Esophagus squamous epithelium (tissue), 5 donors: ENCODE measurements around the gene KIAA0930. TPM values are rescaled to one million over a fixed set of nuclear protein-coding genes. Genes with fewer than 3 reads are reported as not detected.

ENCODE experiments used
- DNase-seq: peaks from one replicate; lab custom pipeline; 2025; lab: John Stamatoyannopoulos, UW
- H3K27ac ChIP-seq, 4 donors: fragments of 200-600 bp; sonication (generic); one replicate each; pipeline ENCODE4 v1.5.1; 2016 to 2019; ENCODE audit warnings: mild to moderate bottlenecking in 1 of 4
- H3K27me3 ChIP-seq, 4 donors: fragments of 200-600 bp; sonication (generic); 1 replicate in 3 of 4; 2 replicates in 1 of 4; pipeline versions ENCODE4 v1.5.1 to v1.6.0; 2017 to 2021; ENCODE audit warnings: antibody characterized with exemption in 1 of 4
- H3K36me3 ChIP-seq, 3 donors: fragments of 200-600 bp; sonication (generic); one replicate each; pipeline ENCODE4 v1.5.1; 2016 to 2019
- H3K4me1 ChIP-seq, 3 donors: fragments of 200-600 bp; sonication (generic); one replicate each; pipeline ENCODE4 v1.5.1; 2017 to 2019
- H3K4me3 ChIP-seq, 4 donors: fragments of 200-600 bp; sonication (generic); 1 replicate in 3 of 4; 2 replicates in 1 of 4; pipeline ENCODE4 v1.5.1; 2016 to 2019; ENCODE audit warnings: mild to moderate bottlenecking in 2 of 4, moderate library complexity in 1 of 4
- H3K9me3 ChIP-seq, 3 donors: fragments of 200-600 bp; sonication (generic); one replicate each; pipeline ENCODE4 v1.5.1; 2016 to 2019
- CTCF ChIP-seq, 6 experiments: fragments of 450-650 bp in 4 of 6; fragments of 200-600 bp in 2 of 6; sonication (generic) in 2 of 6; IDR thresholded peaks; one replicate each; pipeline ENCODE4 v1.5.1; 2016 to 2019; ENCODE audit warnings: antibody characterized with exemption in 6 of 6, mild to moderate bottlenecking in 4 of 6, moderate library complexity in 4 of 6
- POLR2A ChIP-seq, 4 donors: fragments of 450-650 bp; IDR thresholded peaks; one replicate each; pipeline ENCODE4 v1.6.1; 2017; ENCODE audit warnings: antibody characterized with exemption in 4 of 4, mild to moderate bottlenecking in 4 of 4, moderate library complexity in 3 of 4
- WGBS, 2 donors: methylation state at CpG; one replicate each; pipeline ENCODE4 v1.1.5; 2018; 5-methylcytosine and 5-hydroxymethylcytosine counted together
- intact Hi-C: fragments of 100-400 bp; cut with DNase I; formaldehyde crosslinking; loops from one replicate; pipeline ENCODE4 v1.15.0; 2022
- total RNA-seq, 4 donors: library from RNA; depleted of rRNA; stranded (reverse); fragments of >200 nt; gene quantifications; one replicate each; pipeline ENCODE4 v1.1.0, GENCODE V29; 2016
- donor health status: DM: yes; HTN: yes; CAD: no.

Gene KIAA0930
- total RNA-seq, 4 donors from 2014 or later: 33.1 to 40.2 (median 38.1) TPM

GRCh38 chr22:45235101-45235777 is 5.5 kb downstream of the KIAA0930 start:
- no peak for DNase-seq
- peaks cover 0 to 31% (median 0%) of the 10 kb centered on the region in 3 donors for H3K36me3 ChIP-seq
- H3K4me1 ChIP-seq: peaks cover 14 to 88% (median 30%) of the 10 kb centered on the region in 3 donors
- intact Hi-C loops: no loop called here
- H3K9me3 ChIP-seq: no peaks in the 10 kb centered on the region
- 65 to 75% methylated on average over 13 of the region's 23 CpGs for WGBS, 2 donors
- H3K4me3 ChIP-seq: no peak overlapping the region
- H3K27me3 ChIP-seq: no peaks in the 10 kb centered on the region
- TF ChIP-seq CTCF (IDR thresholded peaks at IDR 0.05): no peak
- no peak for TF ChIP-seq POLR2A (IDR thresholded peaks at IDR 0.05)
- peak overlapping the region in 2 of 4 donors; percentile 3 to 38 for H3K27ac ChIP-seq

- peak overlapping the region in 1 of 4 donors; percentile 34 for H3K27ac ChIP-seq
- no peak for DNase-seq
- 77 to 83% methylated on average over 5 to 6 of the region's 10 CpGs for WGBS, 2 donors
- H3K27me3 ChIP-seq: no peaks in the 10 kb centered on the region
- H3K4me3 ChIP-seq: no peak overlapping the region
- TF ChIP-seq CTCF (IDR thresholded peaks at IDR 0.05) (no peak), POLR2A (IDR thresholded peaks at IDR 0.05) (no peak)
- intact Hi-C loops: no loop called here
- H3K9me3 ChIP-seq: no peaks in the 10 kb centered on the region
- H3K4me1 ChIP-seq: peaks cover 6 to 80% (median 17%) of the 10 kb centered on the region in 3 donors
- H3K36me3 ChIP-seq: peaks cover 0 to 31% (median 0%) of the 10 kb centered on the region in 3 donors
Observed at GRCh38 chr22:45233827-45234226, 6.9 kb downstream of the KIAA0930 start.

GRCh38 chr22:45233386-45233785 is 7.3 kb downstream of the KIAA0930 start:
- Histone ChIP-seq H3K27ac (no peak overlapping the region), H3K27me3 (no peaks in the 10 kb centered on the region), H3K4me1 (peaks cover 6 to 75% (median 13%) of the 10 kb centered on the region in 3 donors), H3K9me3 (no peaks in the 10 kb centered on the region), H3K4me3 (no peak overlapping the region), H3K36me3 (peaks cover 0 to 30% (median 0%) of the 10 kb centered on the region in 3 donors)
- TF ChIP-seq CTCF (IDR thresholded peaks at IDR 0.05) (no peak), POLR2A (IDR thresholded peaks at IDR 0.05) (no peak)
- intact Hi-C loops: no loop called here
- 82 to 83% methylated on average over 9 of the region's 10 CpGs for WGBS, 2 donors
- no peak for DNase-seq

- H3K9me3 ChIP-seq: no peaks in the 10 kb centered on the region
- DNase-seq: no peak
Observed at GRCh38 chr22:45231293-45231692, 9.4 kb downstream of the KIAA0930 start.

More at GRCh38 chr22:45231293-45231692, 9.4 kb downstream of the KIAA0930 start:
- H3K27me3 ChIP-seq: no peaks in the 10 kb centered on the region
- no peak for TF ChIP-seq CTCF (IDR thresholded peaks at IDR 0.05)
- TF ChIP-seq POLR2A (IDR thresholded peaks at IDR 0.05): no peak
- peak overlapping the region in 3 of 4 donors; percentile 1 to 41 (median 37) for H3K27ac ChIP-seq
- intact Hi-C loops: no loop called here
- no peak overlapping the region for H3K4me3 ChIP-seq
- H3K36me3 ChIP-seq: peaks cover 0 to 16% (median 0%) of the 10 kb centered on the region in 3 donors
- WGBS, 2 donors: 22% methylated on average over 2 of the region's 2 CpGs; no CpG with 5 or more reads in 1 of the 2 donors
- peaks cover 13 to 71% (median 15%) of the 10 kb centered on the region in 3 donors for H3K4me1 ChIP-seq
